ENCODE measurements around the gene VCAN. TPM values are rescaled to one million over a fixed set of nuclear protein-coding genes. Genes with fewer than 3 reads are reported as not detected.

Gene VCAN
- total and polyA plus RNA-seq, 2 of the 8 experiments (the other 6 are each of a cell fraction or from before 2014, with no cell fraction given): 146 to 404 TPM

DNA sequence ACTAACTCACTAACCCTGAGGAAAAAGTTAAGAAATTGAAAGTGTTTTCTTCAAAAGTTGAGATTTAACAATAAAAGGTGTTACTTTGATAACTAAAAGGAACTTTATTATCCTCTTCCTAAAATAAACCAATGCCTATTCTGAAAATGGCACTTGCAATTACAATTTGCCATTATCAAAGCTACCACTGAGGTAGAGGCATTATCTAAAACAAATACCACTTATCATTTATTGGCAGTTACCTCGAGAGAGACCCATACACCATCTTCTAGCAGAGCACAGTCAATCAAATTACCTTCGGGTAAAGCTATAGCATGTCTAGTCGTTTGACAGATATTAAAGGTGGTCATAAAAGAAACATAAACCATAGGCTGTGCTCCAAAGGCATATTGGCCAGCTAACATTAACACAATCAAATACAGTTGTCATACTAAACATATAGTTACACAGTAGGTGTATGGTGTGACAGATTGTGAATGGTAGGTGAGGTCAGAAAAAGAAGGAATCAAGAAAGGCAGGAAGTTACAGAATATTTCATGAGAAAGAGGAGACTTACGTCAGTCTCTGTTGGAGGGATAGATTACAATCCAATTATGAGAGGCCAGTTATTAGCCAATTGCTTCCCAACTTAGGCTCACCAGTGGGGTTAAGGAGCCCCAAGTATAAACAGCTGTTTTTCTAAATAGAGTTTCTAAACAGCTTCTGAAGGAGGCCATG lies 56.3 kb downstream of the VCAN start:
- Histone ChIP-seq H3K27me3 (replicated peaks in 1 of 4; ENCODE audit: control insufficient read depth in 3 of 4, extremely low read depth in 1 of 4, insufficient read depth in 3 of 4, low read length in 3 of 4) (no peaks in the 10 kb centered on the region), H3K18ac (ENCODE audit: extremely low read depth, low read length) (no peak overlapping the region), H4K20me1 (replicated peaks in 1 of 2; ENCODE audit: control insufficient read depth in 1 of 2, insufficient read depth in 2 of 2, low read length in 2 of 2) (no peaks in the 10 kb centered on the region), H2AFZ (ENCODE audit: low read length) (no peak overlapping the region), H3K14ac (ENCODE audit: insufficient read length) (no peak overlapping the region), H3K4me3 (ENCODE audit: extremely low read depth in 1 of 4, insufficient read depth in 2 of 4, low read depth in 3 of 4, low read length in 4 of 4) (no peak overlapping the region), H3K79me2 (ENCODE audit: control insufficient read depth in 1 of 2, insufficient read depth in 2 of 2, low read length in 2 of 2) (no peaks in the 10 kb centered on the region; a peak in 1 of 4 replicates), H3K36me3 (ENCODE audit: control insufficient read depth in 2 of 4, insufficient read depth in 4 of 4, low read length in 3 of 4) (peaks cover 0 to 7% (median 3%) of the 10 kb centered on the region in 4 experiments; a peak in 5 of 8 replicates), H2BK20ac (ENCODE audit: low read length) (no peak overlapping the region), H3K4ac (replicated peaks; ENCODE audit: insufficient read length, low read depth, low read length) (no peak overlapping the region), H3K27ac (ENCODE audit: low read depth, low read length) (no peak overlapping the region), H3K56ac (replicated peaks; ENCODE audit: insufficient read length, low read depth, low read length) (no peak overlapping the region), H2AK5ac (ENCODE audit: low read depth, low read length) (no peak overlapping the region), H3K9ac (replicated peaks in 1 of 4; ENCODE audit: extremely low read depth in 1 of 4, low read depth in 3 of 4, low read length in 3 of 4) (no peak overlapping the region), H4K5ac (ENCODE audit: insufficient read length, low read depth, low read length) (no peak overlapping the region), H3K23ac (ENCODE audit: insufficient read length) (no peak overlapping the region), H4K91ac (replicated peaks; ENCODE audit: insufficient read length, low read length) (no peak overlapping the region), H3K4me1 (replicated peaks in 1 of 4; ENCODE audit: control insufficient read depth in 3 of 4, insufficient read depth in 4 of 4, low read length in 3 of 4) (no peaks in the 10 kb centered on the region), H3K23me2 (ENCODE audit: low read depth, low read length) (no peaks in the 10 kb centered on the region; the same call in 1 of the 2 replicates), H2BK5ac (ENCODE audit: low read depth, low read length) (no peak overlapping the region), H2BK12ac (ENCODE audit: low read depth, low read length) (no peak overlapping the region), H3K9me3 (ENCODE audit: insufficient read depth in 2 of 2, low read depth in 1 of 2, low read length in 1 of 2) (no peaks in the 10 kb centered on the region), H4K8ac (ENCODE audit: extremely low read depth, insufficient read depth, low read length) (no peak overlapping the region), H3K4me2 (ENCODE audit: insufficient read depth in 1 of 2, low read depth in 2 of 2, low read length in 2 of 2) (no peak overlapping the region), H3K79me1 (ENCODE audit: low read depth, low read length) (no peaks in the 10 kb centered on the region), H2BK120ac (replicated peaks; ENCODE audit: low read depth, low read length) (no peak overlapping the region), H2BK15ac (ENCODE audit: low read length) (no peak overlapping the region)
- CTCF ChIA-PET (ENCODE audit: partially characterized antibody): interaction anchor here (0.7 to 0.8 kb wide), 2 partner anchors 98 to 1172 kb away, joined by 3 to 4 read pairs; no protein-coding TSS in a partner anchor
- POLR2A ChIA-PET (ENCODE audit: partially characterized antibody): interaction anchor here (1.7 kb wide), 1 partner anchor 10 kb away, joined by 3 read pairs; no protein-coding TSS in a partner anchor
- DNase-seq (ENCODE audit: low read depth in 1 of 2, low spot score in 2 of 2): no peak
- FAIRE-seq: no peak
- 92% methylated on average over 4 of the region's 4 CpGs; no CpG with 5 or more reads in 1 of the 2 experiments for WGBS, 2 experiments (ENCODE audit: extremely low coverage in 1 of 2, insufficient coverage in 1 of 2, insufficient read length in 1 of 2, insufficient replicate concordance in 2 of 2, low coverage in 1 of 2, low lambda C conversion rate in 2 of 2, missing lambda C conversion rate in 1 of 2)
- TF ChIP-seq NANOG (IDR thresholded peaks at IDR 0.05; ENCODE audit: insufficient read depth, low read depth, low read length, poor library complexity, severe bottlenecking) (no peak), BRCA1 (IDR thresholded peaks at IDR 0.05; ENCODE audit: low read depth, low read length) (no peak), FOSL1 (IDR thresholded peaks at IDR 0.05; ENCODE audit: insufficient read depth, low read depth, low read length) (no peak), USF2 (IDR thresholded peaks at IDR 0.05; ENCODE audit: low read length) (no peak), RAD21 (IDR thresholded peaks at IDR 0.05 in 1 of 2, conservative IDR thresholded peaks at IDR 0.05 in 1 of 2; ENCODE audit: low read depth in 2 of 2, low read length in 2 of 2) (no peak), HDAC6 (IDR thresholded peaks at IDR 0.05; ENCODE audit: low read depth, low read length) (no peak), HDAC2 (IDR thresholded peaks at IDR 0.05; ENCODE audit: borderline replicate concordance in 1 of 2, low read depth in 2 of 2, low read length in 2 of 2) (no peak), SP2 (IDR thresholded peaks at IDR 0.05; ENCODE audit: low read length) (no peak), RXRA (IDR thresholded peaks at IDR 0.05; ENCODE audit: insufficient read depth, low read depth, low read length) (no peak), EZH2 (IDR thresholded peaks at IDR 0.05; ENCODE audit: low read depth, low read length, severe bottlenecking) (no peak)

Data from H1 (cell line).